SU-DHL-6 (cell line): ENCODE data around the gene OSCP1.

Source experiments
- EZH2phosphoT487 ChIP-seq: fragments of 200-600 bp; sonication (generic), shearing (Covaris generic); conservative IDR thresholded peaks from 2 replicates; pipeline ENCODE4 v1.6.1; 2018; ENCODE audit warnings: mild to moderate bottlenecking, antibody characterized with exemption, low read length, moderate library complexity, mixed read lengths
- TF ChIP-seq, protein P1 (sequence below): fragments of 200-600 bp; sonication (generic); IDR thresholded peaks from one replicate; pipeline ENCODE4 v1.5.1; 2017; ENCODE audit warnings: antibody characterized with exemption, mild to moderate bottlenecking, low read length, moderate library complexity; ENCODE audit not compliant: insufficient read depth, poor library complexity, severe bottlenecking

DNA sequence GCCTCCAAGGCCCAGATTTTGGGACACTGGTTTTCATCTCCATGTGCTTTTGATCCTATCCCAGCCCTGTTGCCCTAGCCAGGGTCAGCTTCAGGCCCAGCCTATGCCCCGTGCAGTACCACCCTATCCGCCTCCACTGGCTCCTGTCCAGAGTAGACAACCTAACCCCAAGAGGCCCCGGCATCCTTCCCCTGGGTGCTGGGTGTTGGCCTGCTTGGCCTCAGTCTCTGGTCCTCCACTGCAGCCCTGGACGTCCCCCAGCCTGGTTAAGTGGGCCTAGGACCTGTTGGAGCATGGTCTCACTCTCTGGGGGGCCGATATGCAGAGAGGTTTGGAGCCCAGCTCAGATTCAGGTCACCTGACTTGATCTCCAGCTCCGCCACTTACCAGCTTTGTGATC lies 30.8 kb upstream of the OSCP1 start:
- TF ChIP-seq, protein P1, sequence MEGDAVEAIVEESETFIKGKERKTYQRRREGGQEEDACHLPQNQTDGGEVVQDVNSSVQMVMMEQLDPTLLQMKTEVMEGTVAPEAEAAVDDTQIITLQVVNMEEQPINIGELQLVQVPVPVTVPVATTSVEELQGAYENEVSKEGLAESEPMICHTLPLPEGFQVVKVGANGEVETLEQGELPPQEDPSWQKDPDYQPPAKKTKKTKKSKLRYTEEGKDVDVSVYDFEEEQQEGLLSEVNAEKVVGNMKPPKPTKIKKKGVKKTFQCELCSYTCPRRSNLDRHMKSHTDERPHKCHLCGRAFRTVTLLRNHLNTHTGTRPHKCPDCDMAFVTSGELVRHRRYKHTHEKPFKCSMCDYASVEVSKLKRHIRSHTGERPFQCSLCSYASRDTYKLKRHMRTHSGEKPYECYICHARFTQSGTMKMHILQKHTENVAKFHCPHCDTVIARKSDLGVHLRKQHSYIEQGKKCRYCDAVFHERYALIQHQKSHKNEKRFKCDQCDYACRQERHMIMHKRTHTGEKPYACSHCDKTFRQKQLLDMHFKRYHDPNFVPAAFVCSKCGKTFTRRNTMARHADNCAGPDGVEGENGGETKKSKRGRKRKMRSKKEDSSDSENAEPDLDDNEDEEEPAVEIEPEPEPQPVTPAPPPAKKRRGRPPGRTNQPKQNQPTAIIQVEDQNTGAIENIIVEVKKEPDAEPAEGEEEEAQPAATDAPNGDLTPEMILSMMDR = no peak
- TF ChIP-seq EZH2phosphoT487 = no peak
